ENCODE data around the gene PNPLA1.

The PNPLA1 gene

DNA sequence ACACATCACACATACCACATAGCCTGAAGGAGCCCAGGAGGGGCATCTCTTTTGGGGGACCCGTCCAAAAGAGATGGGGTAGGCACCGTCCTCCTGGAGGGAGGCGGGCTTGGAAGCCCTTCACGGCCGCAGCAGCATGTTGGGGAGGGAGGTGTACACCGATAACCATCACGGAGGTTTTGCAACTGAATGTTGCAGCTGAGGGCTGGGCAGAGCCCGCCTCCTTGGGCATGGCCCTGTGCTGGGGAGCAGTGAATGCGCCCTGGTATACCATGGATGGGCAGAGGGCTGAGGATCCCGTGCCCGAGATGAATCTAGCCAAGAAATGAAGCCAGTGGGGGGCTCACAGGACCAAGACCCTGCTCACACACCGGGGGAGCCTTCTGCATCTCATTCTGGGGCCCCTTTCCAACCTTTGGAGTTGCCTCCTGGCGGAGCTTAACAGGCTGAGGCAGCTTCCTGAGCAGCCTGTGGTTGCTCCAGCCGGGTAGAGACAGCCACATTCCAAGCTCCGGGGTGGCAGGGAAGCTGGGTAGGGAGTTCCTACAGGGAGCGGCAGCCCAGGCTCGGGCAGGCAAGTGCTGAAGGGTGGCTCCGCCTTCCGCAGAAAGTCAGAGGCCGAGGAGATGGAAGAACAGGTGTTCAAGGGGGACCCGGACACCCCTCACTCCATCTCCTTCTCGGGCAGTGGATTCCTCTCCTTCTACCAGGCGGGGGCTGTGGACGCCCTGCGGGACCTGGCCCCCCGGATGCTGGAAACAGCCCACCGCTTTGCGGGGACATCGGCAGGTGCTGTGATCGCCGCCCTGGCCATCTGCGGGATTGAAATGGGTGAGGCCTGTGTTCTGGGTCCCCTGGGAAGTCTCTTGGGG is at the start of gene PNPLA1:
PNPLA1 (plus strand) TSS at position 227 of the 872 bp plus-strand sequence; CDS start at position 627, 400 bp downstream.
- DNase-seq (ENCODE audit: low read depth), result no peak

DNA sequence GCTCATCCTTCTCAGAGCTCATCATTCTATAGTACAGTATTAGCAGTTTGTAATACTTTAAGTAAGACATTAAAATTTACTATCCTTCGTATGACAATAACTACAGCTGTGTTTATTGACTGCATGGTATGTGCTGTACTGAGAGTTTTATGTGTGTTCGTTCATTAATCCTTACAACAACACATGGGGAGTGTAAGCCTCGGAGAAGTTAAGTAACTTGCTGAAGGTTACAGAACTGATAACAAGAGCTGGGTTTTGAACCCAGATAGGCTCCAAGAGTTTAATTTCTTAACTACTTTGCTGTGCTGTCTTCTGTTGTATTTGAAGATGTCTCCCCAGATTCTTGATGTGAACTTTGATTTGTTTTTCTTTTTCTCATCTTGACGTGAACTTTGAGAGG is 49.6 kb upstream of the PNPLA1 start:
- DNase-seq (ENCODE audit: low read depth), result no peak

GRCh38 chr6:36221674-36222073 is 48.2 kb upstream of the PNPLA1 start:
- DNase-seq (ENCODE audit: low read depth), result no peak

DNA sequence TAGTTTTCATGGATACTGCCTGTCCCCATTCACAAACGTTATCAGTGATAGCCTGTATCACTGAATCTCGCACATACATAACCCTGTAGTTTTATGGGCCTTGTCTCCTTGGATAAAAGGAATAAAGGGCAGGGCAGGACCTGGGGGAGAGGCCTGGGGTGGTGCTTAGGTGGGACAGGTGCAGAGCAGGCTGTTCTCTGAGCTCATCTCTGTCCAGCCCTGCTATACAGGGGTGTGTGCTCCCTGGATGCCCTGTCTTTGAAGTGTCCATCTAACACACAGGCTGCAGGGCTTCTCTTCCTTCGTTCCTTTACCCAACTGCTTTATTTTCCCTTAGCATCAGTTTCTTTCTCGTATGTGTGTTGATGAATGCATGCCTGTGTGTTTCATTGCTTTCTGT is 46.9 kb upstream of the PNPLA1 start:
- DNase-seq (ENCODE audit: low read depth), result no peak

GRCh38 chr6:36223706-36224105 is 46.2 kb upstream of the PNPLA1 start:
- DNase-seq (ENCODE audit: low read depth), result no peak

GRCh38 chr6:36224918-36225461 is 44.9 kb upstream of the PNPLA1 start:
- DNase-seq (ENCODE audit: low read depth), result peak; percentile 26

GRCh38 chr6:36226438-36227047 is 43.3 kb upstream of the PNPLA1 start:
- DNase-seq (ENCODE audit: low read depth), result no peak

DNA sequence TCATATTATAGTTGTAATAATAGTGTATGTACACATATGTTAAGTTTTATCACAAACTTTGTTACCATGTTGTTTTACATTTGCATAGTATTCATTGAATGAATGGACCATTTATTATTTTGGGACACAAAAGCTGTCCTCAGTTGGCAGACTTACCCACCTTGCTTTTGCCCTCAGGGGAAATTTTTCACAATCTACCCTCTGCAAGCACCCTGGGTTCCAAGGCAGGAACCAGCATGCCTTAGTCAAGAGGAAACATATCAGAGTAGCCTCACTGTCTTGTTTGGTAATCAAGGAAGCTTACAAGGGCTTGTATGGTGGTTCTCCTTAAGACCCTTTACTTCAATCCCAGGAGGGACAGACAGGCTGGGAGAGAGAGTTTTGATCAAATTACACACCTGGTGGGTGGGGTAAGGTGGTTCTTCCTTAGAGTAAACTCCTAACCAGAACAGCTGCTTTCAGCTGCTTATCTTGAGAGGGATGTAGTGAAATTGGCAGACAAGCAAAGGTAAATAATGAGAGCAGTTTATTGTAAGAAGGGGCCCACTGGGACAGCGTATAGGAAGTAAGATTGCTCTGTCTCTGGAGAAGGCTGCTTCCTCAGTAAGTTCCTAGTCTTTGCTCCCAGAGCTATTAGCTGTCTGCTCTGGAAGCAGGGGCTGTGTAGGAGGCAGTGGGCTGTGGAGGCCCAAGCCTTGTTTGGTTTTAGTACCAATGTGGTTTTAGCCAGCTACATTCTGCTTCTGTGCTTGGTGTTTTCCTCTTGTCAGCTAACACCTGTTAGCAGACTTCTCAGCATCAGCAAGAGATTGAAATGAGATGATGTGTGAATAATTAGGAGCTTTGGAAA is 42.3 kb upstream of the PNPLA1 start:
- DNase-seq (ENCODE audit: low read depth), result no peak

DNA sequence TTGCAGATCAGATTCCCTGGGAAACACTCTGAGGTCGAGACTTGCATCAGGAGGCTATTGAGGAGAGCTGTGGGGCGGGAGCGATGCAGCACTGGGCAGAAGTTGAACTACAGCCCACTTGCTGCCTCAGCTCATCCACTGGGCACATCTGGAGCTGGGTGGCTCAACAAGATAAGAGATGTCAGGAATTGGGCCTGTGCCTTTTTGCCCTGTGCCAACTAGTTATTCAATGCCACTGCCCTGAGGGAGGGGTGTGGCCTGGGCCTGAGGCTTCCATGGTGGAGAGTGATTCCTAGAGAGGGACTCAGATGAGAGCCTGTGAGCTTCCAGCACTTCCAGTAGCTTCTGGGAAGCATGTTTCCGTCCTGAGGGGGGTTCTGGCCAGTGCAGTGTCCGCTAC is 40.6 kb upstream of the PNPLA1 start:
- no peak for DNase-seq (ENCODE audit: low read depth)

DNA sequence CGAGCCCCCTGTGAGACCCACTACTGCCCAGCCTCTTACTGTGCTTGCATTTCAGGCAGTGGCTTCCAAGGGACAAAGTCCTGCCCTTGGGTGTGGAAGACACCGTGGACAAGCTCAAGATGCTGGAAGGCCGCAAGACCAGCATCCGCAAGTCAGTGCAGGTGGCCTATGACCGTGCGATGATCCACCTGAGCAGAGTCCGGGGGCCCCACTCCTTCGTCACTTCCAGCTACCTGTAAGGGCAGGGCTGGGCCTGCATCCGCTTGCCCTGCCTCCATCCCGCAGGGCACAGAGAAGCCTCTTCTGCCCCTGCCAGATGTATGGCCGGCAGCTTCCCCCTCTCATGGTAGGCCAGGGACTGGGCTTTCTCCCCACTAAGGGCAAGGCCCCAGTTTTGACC is 39.5 kb upstream of the PNPLA1 start:
- no peak for DNase-seq (ENCODE audit: low read depth)

GRCh38 chr6:36232172-36232571 is 37.7 kb upstream of the PNPLA1 start:
- DNase-seq (ENCODE audit: low read depth), result no peak

GRCh38 chr6:36235309-36235708 is 34.6 kb upstream of the PNPLA1 start:
- no peak for DNase-seq (ENCODE audit: low read depth)

GRCh38 chr6:36235862-36236261 is 34.0 kb upstream of the PNPLA1 start:
- DNase-seq (ENCODE audit: low read depth), result no peak

GRCh38 chr6:36239774-36240173 is 30.1 kb upstream of the PNPLA1 start:
- DNase-seq (ENCODE audit: low read depth), result no peak

- peak; percentile 13 for DNase-seq (ENCODE audit: low read depth)
Measured at GRCh38 chr6:36241728-36242127, 28.1 kb upstream of the PNPLA1 start.

DNA sequence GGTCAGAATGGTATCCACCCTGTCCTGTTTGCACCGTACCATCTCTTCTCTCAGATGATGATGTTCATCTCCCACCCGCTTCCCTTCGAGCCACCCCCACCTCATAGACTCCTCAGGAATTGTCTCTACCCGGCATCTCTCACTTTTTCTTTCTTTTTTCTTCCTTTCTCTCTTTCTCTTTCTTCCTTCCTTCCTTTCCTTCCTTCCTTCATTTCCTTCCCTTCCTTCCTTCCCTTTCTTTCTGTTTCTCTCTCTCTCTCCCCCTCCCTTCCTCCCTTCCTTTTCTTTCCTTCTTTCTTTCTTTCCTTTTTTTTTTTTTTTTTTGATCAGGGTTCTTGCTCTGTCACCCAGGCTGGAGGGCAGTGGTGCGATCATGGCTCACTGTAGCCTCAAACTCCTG is 27.7 kb upstream of the PNPLA1 start:
- no peak for DNase-seq (ENCODE audit: low read depth)

DNA sequence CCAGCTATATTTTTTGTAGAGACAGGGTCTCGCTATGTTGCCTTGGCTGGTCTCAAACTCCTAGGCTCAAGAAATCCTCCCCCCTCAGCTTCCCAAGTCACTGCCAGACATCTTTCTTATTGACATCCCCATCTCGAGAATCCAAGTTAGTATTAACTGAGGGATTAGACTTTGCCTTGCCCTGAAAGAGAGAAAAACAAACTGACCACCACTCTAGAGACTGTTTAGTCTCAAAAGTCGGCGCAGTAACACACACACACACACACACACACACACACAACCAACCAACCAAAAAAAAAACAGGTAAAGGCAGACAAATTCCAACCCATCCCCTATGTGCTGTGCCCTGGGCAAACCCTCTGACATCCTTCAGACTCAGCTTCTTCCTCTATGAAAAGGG is 27.2 kb upstream of the PNPLA1 start:
- DNase-seq (ENCODE audit: low read depth), result no peak

- no peak for DNase-seq (ENCODE audit: low read depth)
Measured at GRCh38 chr6:36243562-36244212, 26.2 kb upstream of the PNPLA1 start.

DNA sequence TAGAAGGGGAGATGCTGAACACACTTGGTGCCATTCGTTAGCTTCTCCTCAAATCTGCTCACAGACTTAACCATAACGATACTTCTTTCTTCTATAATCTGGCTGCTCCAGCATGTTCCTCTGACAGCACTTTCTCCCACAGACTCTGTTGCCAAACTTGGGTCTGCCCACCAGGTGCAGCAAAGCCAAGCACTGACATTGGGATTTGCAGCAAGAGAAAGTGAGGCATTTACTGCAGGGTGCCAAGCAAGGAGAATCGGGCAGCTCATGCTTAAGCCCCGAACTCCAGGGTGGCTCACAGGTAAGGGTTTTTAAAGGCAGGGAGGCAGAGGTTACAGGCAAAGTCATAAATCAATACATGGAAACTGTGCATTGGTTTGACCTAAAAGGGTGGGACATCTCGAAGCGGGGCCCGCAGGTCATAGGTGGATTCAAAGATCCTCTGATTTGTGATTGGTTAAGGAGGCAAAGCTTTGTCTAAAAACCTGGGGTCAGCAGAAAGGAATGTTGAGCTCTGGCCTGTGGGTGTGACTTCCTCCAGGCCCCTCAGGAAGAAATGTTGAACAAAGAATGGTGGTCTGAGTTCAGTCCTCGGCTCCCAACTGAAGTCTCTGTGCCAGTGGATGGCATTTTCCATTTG is 25.1 kb upstream of the PNPLA1 start:
- DNase-seq (ENCODE audit: low read depth), result peak; percentile 56

GRCh38 chr6:36245572-36246061 is 24.2 kb upstream of the PNPLA1 start:
- no peak for DNase-seq (ENCODE audit: low read depth)

Data from ELR (cell line).